Liver (tissue), 9 donors: ENCODE results near the gene CNIH1. TPM values are rescaled to one million over a fixed set of nuclear protein-coding genes. Genes with fewer than 3 reads are reported as not detected.
"Not testable (repeated sequence)": the region's sequence is repeated elsewhere in the genome, so short reads cannot be mapped to it uniquely, and the experiment has no call there.

Experiments
- DNase-seq: peaks from one replicate; pipeline ENCODE4 v3.0.0-alpha.2; 2017; ENCODE audit warnings: low spot score
- H3K27ac ChIP-seq, 2 donors: one replicate each; pipeline ENCODE4 v1.7.0; 2013; ENCODE audit warnings: inconsistent platforms in 2 of 2, low read length in 2 of 2, control low read depth in 1 of 2, low read depth in 1 of 2, mild to moderate bottlenecking in 1 of 2
- H3K27me3 ChIP-seq, 4 donors: one replicate each; pipeline versions ENCODE4 v1.6.1 to v1.7.0; 2013; ENCODE audit warnings: low read length in 3 of 4, inconsistent platforms in 1 of 4, mild to moderate bottlenecking in 1 of 4, moderate library complexity in 1 of 4; ENCODE audit not compliant: control insufficient read depth in 4 of 4, insufficient read depth in 4 of 4
- H3K36me3 ChIP-seq, 4 donors: one replicate each; pipeline versions ENCODE4 v1.6.1 to v1.7.0; 2013; ENCODE audit warnings: low read length in 3 of 4, mild to moderate bottlenecking in 3 of 4, low read depth in 1 of 4, moderate library complexity in 1 of 4; ENCODE audit not compliant: control insufficient read depth in 4 of 4, insufficient read depth in 3 of 4
- H3K4me1 ChIP-seq, 4 donors: one replicate each; pipeline versions ENCODE4 v1.6.1 to v1.7.0; 2013; ENCODE audit warnings: low read length in 3 of 4, mild to moderate bottlenecking in 3 of 4, moderate library complexity in 1 of 4; ENCODE audit not compliant: control insufficient read depth in 4 of 4, insufficient read depth in 4 of 4
- H3K4me3 ChIP-seq, 3 donors: one replicate each; pipeline versions ENCODE4 v1.6.1 to v1.7.0; 2013; ENCODE audit warnings: low read length in 3 of 3, control low read depth in 1 of 3, low read depth in 1 of 3, mild to moderate bottlenecking in 1 of 3
- H3K9ac ChIP-seq, 2 donors: one replicate each; pipeline ENCODE4 v1.7.0; 2013; ENCODE audit warnings: low read length in 2 of 2, mild to moderate bottlenecking in 2 of 2, moderate library complexity in 2 of 2, control low read depth in 1 of 2, low read depth in 1 of 2
- H3K9me3 ChIP-seq, 4 donors: one replicate each; pipeline versions ENCODE4 v1.6.1 to v1.7.0; 2013; ENCODE audit warnings: low read length in 3 of 4; ENCODE audit not compliant: control insufficient read depth in 4 of 4
- CTCF ChIP-seq: fragments of 150-350 bp; IDR thresholded peaks from 2 replicates; pipeline ENCODE4 v1.5.1; 2017; ENCODE audit warnings: improper control_type of control experiment, low read depth, low read length; ENCODE audit not compliant: missing input control
- EGR1 ChIP-seq, 2 donors: IDR thresholded peaks; 2 replicates each; pipeline ENCODE4 v1.6.1; 2016 to 2018; ENCODE audit warnings: antibody characterized with exemption in 2 of 2, low read depth in 2 of 2
- FOXA1 ChIP-seq: IDR thresholded peaks from 2 replicates; pipeline ENCODE4 v1.6.1; 2016; ENCODE audit warnings: antibody characterized with exemption
- GABPA ChIP-seq, 2 donors: IDR thresholded peaks in 1 of 2; conservative IDR thresholded peaks in 1 of 2; 2 replicates each; pipeline ENCODE4 v1.6.1; 2016; ENCODE audit warnings: antibody characterized with exemption in 2 of 2, mild to moderate bottlenecking in 1 of 2, moderate library complexity in 1 of 2
- HNF4A ChIP-seq, 2 donors: conservative IDR thresholded peaks; 2 replicates each; pipeline ENCODE4 v1.6.1; 2016; ENCODE audit warnings: antibody characterized with exemption in 2 of 2, mild to moderate bottlenecking in 2 of 2
- HNF4G ChIP-seq: IDR thresholded peaks from 2 replicates; pipeline ENCODE4 v1.6.1; 2016; ENCODE audit warnings: antibody characterized with exemption
- JUND ChIP-seq, 2 donors: IDR thresholded peaks; 2 replicates each; pipeline ENCODE4 v1.6.1; 2016; ENCODE audit warnings: antibody characterized with exemption in 2 of 2
- MAX ChIP-seq: IDR thresholded peaks from 2 replicates; pipeline ENCODE4 v1.6.1; 2016; ENCODE audit warnings: antibody characterized with exemption
- NR2F2 ChIP-seq: IDR thresholded peaks from 2 replicates; pipeline ENCODE4 v1.6.1; 2016; ENCODE audit warnings: antibody characterized with exemption
- TAF1 ChIP-seq: conservative IDR thresholded peaks from 2 replicates; pipeline ENCODE4 v1.6.1; 2016; ENCODE audit warnings: antibody characterized with exemption, mild to moderate bottlenecking
- WGBS: extraction: QIAGEN DNeasy Blood & Tissue Kit; methylation state at CpG from one replicate; pipeline ENCODE4 v1.1.7; 2013; 5-methylcytosine and 5-hydroxymethylcytosine counted together
- polyA plus RNA-seq, 2 donors: library from polyadenylated mRNA; stranded (reverse) in 1 of 2; unstranded in 1 of 2; fragments of 200-250 nt in 1 of 2; fragments of >200 nt in 1 of 2; fragmentation: Nextera tagmentation in 1 of 2; extraction: Ambion mirVana in 1 of 2; gene quantifications; one replicate each; pipeline versions ENCODE4 v1.2.1 to v1.2.3, GENCODE V29; 2013 to 2015
- total RNA-seq, 2 donors: library from RNA; depleted of rRNA; stranded (reverse); fragments of >200 nt; gene quantifications; one replicate each; pipeline ENCODE4 v1.2.3, GENCODE V29; 2014
- TF ChIP-seq, protein P1 (sequence below): IDR thresholded peaks from 2 replicates; pipeline ENCODE4 v1.6.1; 2016; ENCODE audit warnings: antibody characterized with exemption, mild to moderate bottlenecking
- TF ChIP-seq, protein P2 (sequence below): IDR thresholded peaks from 2 replicates; pipeline ENCODE4 v1.6.1; 2016; ENCODE audit warnings: antibody characterized with exemption
- donor health status: healthy.
- donor health status: healthy.
- donor health status: healthy.
- donor health status: healthy.
- donor health status: healthy.

CNIH1 gene
- total and polyA plus RNA-seq, 4 donors, result 33.9 to 193 (median 116) TPM

GRCh38 chr14:54457609-54457996 lies 16.4 kb upstream of the CNIH1 start:
- Histone ChIP-seq H3K9me3 (no peaks in the 10 kb centered on the region), H3K36me3 (no peaks in the 10 kb centered on the region), H3K9ac (no peak overlapping the region), H3K4me3 (no peak overlapping the region), H3K4me1 (peaks cover 0 to 5% (median 2%) of the 10 kb centered on the region in 4 donors), H3K27ac (no peak overlapping the region), H3K27me3 (peaks cover 0 to 2% (median 0%) of the 10 kb centered on the region in 4 donors)
- 35% methylated on average over 3 of the region's 3 CpGs for WGBS
- TF ChIP-seq HNF4G (no peak), TAF1 (no peak), GABPA (IDR thresholded peaks at IDR 0.05 in 1 of 2, conservative IDR thresholded peaks at IDR 0.05 in 1 of 2) (no peak), NR2F2 (no peak), JUND (IDR thresholded peaks at IDR 0.05) (no peak), FOXA1 (no peak), HNF4A (conservative IDR thresholded peaks at IDR 0.05) (no peak), MAX (no peak), CTCF (no peak), EGR1 (IDR thresholded peaks at IDR 0.05; ENCODE audit: low read depth in 2 of 2) (no peak)
- TF ChIP-seq, protein P1, sequence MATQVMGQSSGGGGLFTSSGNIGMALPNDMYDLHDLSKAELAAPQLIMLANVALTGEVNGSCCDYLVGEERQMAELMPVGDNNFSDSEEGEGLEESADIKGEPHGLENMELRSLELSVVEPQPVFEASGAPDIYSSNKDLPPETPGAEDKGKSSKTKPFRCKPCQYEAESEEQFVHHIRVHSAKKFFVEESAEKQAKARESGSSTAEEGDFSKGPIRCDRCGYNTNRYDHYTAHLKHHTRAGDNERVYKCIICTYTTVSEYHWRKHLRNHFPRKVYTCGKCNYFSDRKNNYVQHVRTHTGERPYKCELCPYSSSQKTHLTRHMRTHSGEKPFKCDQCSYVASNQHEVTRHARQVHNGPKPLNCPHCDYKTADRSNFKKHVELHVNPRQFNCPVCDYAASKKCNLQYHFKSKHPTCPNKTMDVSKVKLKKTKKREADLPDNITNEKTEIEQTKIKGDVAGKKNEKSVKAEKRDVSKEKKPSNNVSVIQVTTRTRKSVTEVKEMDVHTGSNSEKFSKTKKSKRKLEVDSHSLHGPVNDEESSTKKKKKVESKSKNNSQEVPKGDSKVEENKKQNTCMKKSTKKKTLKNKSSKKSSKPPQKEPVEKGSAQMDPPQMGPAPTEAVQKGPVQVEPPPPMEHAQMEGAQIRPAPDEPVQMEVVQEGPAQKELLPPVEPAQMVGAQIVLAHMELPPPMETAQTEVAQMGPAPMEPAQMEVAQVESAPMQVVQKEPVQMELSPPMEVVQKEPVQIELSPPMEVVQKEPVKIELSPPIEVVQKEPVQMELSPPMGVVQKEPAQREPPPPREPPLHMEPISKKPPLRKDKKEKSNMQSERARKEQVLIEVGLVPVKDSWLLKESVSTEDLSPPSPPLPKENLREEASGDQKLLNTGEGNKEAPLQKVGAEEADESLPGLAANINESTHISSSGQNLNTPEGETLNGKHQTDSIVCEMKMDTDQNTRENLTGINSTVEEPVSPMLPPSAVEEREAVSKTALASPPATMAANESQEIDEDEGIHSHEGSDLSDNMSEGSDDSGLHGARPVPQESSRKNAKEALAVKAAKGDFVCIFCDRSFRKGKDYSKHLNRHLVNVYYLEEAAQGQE, result no peak
- TF ChIP-seq, protein P2, sequence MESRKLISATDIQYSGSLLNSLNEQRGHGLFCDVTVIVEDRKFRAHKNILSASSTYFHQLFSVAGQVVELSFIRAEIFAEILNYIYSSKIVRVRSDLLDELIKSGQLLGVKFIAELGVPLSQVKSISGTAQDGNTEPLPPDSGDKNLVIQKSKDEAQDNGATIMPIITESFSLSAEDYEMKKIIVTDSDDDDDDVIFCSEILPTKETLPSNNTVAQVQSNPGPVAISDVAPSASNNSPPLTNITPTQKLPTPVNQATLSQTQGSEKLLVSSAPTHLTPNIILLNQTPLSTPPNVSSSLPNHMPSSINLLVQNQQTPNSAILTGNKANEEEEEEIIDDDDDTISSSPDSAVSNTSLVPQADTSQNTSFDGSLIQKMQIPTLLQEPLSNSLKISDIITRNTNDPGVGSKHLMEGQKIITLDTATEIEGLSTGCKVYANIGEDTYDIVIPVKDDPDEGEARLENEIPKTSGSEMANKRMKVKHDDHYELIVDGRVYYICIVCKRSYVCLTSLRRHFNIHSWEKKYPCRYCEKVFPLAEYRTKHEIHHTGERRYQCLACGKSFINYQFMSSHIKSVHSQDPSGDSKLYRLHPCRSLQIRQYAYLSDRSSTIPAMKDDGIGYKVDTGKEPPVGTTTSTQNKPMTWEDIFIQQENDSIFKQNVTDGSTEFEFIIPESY, result no peak
- no peak for DNase-seq

GRCh38 chr14:54456820-54457608 lies 15.8 kb upstream of the CNIH1 start:
- not testable (repeated sequence) for H3K9me3 ChIP-seq, H3K9ac ChIP-seq, H3K27ac ChIP-seq, H3K27me3 ChIP-seq, H3K36me3 ChIP-seq, H3K4me1 ChIP-seq, H3K4me3 ChIP-seq, DNase-seq
- WGBS, result 80% methylated on average over 1 of the region's 1 CpG
